ENCODE results near the gene MAP7. TPM values are rescaled to one million over a fixed set of nuclear protein-coding genes. Genes with fewer than 3 reads are reported as not detected.

The MAP7 gene
- total and polyA plus RNA-seq, 4 donors: 3.2 to 17.5 (median 8.3) TPM

DNA sequence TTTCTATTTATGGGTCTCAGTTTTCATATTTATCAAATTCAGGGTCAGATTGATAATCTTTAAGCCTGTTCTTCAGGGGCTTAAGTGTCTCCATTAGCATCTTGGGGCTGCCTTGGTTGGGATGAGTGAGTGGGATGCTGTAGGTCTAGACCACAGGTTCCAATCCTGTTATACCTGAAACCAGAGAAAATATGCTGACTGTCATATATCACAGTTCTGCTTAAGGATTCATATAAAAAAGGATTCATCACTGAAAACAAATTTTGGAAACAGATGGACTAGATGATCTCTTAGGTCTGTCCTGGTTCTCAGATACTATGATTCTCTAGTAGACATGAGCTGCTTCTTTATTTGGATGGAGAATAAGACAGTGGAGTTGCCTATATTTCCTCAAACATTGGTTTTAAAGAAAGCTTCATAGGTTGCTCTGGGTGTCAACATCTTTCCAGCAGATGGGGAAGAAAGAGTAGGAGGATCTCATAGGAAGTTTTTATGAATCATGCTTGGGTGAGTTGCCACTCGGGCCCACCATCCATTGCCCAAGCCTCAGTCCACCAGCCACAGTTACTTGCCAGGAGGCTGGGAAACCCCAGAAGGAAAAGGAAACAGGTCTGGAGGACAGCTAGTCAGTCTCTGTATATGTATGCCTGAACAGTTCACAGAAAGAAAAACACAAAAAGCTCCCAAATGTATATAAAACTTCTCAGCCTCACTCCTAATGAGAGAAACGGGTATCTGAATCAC is 42.9 kb upstream of the MAP7 start:
- peaks cover 4 to 37% (median 29%) of the 10 kb centered on the region in 4 donors for H3K36me3 ChIP-seq (ENCODE audit: control insufficient read depth in 4 of 4, insufficient read depth in 3 of 4, low read depth in 1 of 4, low read length in 3 of 4)
- no peak overlapping the region for H3K9ac ChIP-seq (ENCODE audit: low read depth in 1 of 2, low read length in 2 of 2)
- H3K27ac ChIP-seq (ENCODE audit: low read depth in 1 of 2, low read length in 2 of 2): no peak overlapping the region

More for the DNA sequence above, 42.9 kb upstream of the MAP7 start:
- TF ChIP-seq RXRA (IDR thresholded peaks at IDR 0.05) (no peak), GABPA (IDR thresholded peaks at IDR 0.05 in 1 of 2, conservative IDR thresholded peaks at IDR 0.05 in 1 of 2) (no peak), FOXA1 (IDR thresholded peaks at IDR 0.05) (no peak), RAD21 (IDR thresholded peaks at IDR 0.05) (no peak), HNF4A (conservative IDR thresholded peaks at IDR 0.05) (no peak), SP1 (IDR thresholded peaks at IDR 0.05) (no peak), NR2F2 (IDR thresholded peaks at IDR 0.05) (no peak)
- TF ChIP-seq, protein P1, sequence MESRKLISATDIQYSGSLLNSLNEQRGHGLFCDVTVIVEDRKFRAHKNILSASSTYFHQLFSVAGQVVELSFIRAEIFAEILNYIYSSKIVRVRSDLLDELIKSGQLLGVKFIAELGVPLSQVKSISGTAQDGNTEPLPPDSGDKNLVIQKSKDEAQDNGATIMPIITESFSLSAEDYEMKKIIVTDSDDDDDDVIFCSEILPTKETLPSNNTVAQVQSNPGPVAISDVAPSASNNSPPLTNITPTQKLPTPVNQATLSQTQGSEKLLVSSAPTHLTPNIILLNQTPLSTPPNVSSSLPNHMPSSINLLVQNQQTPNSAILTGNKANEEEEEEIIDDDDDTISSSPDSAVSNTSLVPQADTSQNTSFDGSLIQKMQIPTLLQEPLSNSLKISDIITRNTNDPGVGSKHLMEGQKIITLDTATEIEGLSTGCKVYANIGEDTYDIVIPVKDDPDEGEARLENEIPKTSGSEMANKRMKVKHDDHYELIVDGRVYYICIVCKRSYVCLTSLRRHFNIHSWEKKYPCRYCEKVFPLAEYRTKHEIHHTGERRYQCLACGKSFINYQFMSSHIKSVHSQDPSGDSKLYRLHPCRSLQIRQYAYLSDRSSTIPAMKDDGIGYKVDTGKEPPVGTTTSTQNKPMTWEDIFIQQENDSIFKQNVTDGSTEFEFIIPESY (IDR thresholded peaks at IDR 0.05): no peak
- TF ChIP-seq, protein P2, sequence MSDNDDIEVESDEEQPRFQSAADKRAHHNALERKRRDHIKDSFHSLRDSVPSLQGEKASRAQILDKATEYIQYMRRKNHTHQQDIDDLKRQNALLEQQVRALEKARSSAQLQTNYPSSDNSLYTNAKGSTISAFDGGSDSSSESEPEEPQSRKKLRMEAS (IDR thresholded peaks at IDR 0.05): no peak
- TF ChIP-seq, protein P3, sequence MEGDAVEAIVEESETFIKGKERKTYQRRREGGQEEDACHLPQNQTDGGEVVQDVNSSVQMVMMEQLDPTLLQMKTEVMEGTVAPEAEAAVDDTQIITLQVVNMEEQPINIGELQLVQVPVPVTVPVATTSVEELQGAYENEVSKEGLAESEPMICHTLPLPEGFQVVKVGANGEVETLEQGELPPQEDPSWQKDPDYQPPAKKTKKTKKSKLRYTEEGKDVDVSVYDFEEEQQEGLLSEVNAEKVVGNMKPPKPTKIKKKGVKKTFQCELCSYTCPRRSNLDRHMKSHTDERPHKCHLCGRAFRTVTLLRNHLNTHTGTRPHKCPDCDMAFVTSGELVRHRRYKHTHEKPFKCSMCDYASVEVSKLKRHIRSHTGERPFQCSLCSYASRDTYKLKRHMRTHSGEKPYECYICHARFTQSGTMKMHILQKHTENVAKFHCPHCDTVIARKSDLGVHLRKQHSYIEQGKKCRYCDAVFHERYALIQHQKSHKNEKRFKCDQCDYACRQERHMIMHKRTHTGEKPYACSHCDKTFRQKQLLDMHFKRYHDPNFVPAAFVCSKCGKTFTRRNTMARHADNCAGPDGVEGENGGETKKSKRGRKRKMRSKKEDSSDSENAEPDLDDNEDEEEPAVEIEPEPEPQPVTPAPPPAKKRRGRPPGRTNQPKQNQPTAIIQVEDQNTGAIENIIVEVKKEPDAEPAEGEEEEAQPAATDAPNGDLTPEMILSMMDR (IDR thresholded peaks at IDR 0.05; ENCODE audit: low read depth, low read length, missing input control): no peak
- TF ChIP-seq, protein P4, sequence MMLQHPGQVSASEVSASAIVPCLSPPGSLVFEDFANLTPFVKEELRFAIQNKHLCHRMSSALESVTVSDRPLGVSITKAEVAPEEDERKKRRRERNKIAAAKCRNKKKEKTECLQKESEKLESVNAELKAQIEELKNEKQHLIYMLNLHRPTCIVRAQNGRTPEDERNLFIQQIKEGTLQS (IDR thresholded peaks at IDR 0.05): no peak
- TF ChIP-seq, protein P5, sequence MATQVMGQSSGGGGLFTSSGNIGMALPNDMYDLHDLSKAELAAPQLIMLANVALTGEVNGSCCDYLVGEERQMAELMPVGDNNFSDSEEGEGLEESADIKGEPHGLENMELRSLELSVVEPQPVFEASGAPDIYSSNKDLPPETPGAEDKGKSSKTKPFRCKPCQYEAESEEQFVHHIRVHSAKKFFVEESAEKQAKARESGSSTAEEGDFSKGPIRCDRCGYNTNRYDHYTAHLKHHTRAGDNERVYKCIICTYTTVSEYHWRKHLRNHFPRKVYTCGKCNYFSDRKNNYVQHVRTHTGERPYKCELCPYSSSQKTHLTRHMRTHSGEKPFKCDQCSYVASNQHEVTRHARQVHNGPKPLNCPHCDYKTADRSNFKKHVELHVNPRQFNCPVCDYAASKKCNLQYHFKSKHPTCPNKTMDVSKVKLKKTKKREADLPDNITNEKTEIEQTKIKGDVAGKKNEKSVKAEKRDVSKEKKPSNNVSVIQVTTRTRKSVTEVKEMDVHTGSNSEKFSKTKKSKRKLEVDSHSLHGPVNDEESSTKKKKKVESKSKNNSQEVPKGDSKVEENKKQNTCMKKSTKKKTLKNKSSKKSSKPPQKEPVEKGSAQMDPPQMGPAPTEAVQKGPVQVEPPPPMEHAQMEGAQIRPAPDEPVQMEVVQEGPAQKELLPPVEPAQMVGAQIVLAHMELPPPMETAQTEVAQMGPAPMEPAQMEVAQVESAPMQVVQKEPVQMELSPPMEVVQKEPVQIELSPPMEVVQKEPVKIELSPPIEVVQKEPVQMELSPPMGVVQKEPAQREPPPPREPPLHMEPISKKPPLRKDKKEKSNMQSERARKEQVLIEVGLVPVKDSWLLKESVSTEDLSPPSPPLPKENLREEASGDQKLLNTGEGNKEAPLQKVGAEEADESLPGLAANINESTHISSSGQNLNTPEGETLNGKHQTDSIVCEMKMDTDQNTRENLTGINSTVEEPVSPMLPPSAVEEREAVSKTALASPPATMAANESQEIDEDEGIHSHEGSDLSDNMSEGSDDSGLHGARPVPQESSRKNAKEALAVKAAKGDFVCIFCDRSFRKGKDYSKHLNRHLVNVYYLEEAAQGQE (IDR thresholded peaks at IDR 0.05): no peak
- Histone ChIP-seq H3K4me3 (ENCODE audit: low read depth in 1 of 3, low read length in 3 of 3) (no peak overlapping the region), H3K4me1 (ENCODE audit: control insufficient read depth in 4 of 4, insufficient read depth in 4 of 4, low read length in 3 of 4) (no peaks in the 10 kb centered on the region), H3K27me3 (ENCODE audit: control insufficient read depth in 4 of 4, insufficient read depth in 4 of 4, low read length in 3 of 4) (no peaks in the 10 kb centered on the region), H3K9me3 (ENCODE audit: control insufficient read depth in 4 of 4, low read length in 3 of 4) (no peaks in the 10 kb centered on the region)
- no peak for DNase-seq (ENCODE audit: low spot score)
- 83% methylated on average over 2 of the region's 2 CpGs for WGBS
